ENCODE results near the gene RSKR. TPM values are rescaled to one million over a fixed set of nuclear protein-coding genes. Genes with fewer than 3 reads are reported as not detected.
A peak's percentile ranks its signal among the peaks of the same experiment; 100 is the strongest.

Gene RSKR
- total and polyA plus RNA-seq, 2 of the 4 experiments (the other 2 are of a cell fraction) = 2.2 to 6.8 TPM

DNA sequence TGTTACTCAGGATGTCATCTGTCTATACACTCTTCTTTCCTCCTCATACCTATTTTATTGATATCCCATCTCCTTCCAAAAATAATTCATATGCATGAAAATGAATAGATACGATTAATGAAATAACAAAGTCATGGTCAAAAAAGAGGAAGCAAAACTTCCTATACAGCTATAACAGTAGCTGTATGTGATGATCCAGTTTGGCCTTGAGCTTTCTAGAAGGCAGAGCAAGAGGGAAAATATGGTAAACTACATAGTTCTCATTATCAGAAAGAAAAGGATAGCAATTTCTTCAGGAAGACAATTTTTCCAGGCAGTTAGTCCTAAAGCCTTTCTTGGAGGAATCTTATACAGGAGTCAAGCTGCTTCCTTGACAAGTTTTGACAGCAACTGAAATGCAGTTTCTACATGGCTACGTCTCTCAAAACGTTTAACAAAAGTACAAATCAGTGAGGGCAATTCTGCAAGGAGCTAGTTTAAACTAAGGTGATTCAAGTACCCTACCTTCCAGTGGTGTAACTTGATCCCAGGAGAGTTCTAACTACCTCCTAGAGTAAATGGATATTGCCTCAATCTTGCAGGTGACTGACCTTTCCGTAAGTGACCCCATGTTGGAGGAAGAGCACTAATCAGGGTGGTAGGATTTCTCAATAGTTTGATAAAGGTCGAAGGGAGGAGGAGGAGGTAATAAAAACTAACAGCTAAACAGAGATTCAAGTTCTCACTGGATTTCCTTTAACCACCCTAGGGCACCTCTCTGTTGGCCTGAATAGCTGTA lies 16.2 kb downstream of the RSKR start:
- Histone ChIP-seq H2AFZ (replicated peaks; ENCODE audit: low read length, poor library complexity) (no peak overlapping the region), H3K23ac (ENCODE audit: low read depth, low read length) (peak overlapping the region; percentile 54), H3K27me3 (ENCODE audit: control insufficient read depth, insufficient read depth, low read length) (no peaks in the 10 kb centered on the region), H3K9me1 (ENCODE audit: insufficient read depth, low read length) (no peaks in the 10 kb centered on the region), H3K4me1 (ENCODE audit: control insufficient read depth, insufficient read depth, low read length) (peaks cover 2% of the 10 kb centered on the region), H3K79me1 (ENCODE audit: low read depth in 1 of 2, low read length in 2 of 2) (peaks cover 16 to 32% of the 10 kb centered on the region in 2 experiments; a peak in 3 of 4 replicates), H4K8ac (ENCODE audit: low read depth in 2 of 2, low read length in 2 of 2) (peak overlapping the region in 1 of 2 experiments; percentile 20; a peak in 2 of 4 replicates), H3K14ac (replicated peaks; ENCODE audit: low read depth, low read length) (peak overlapping the region; percentile 73), H2AK9ac (replicated peaks; ENCODE audit: low read depth, low read length, poor library complexity) (no peak overlapping the region), H3K4ac (ENCODE audit: low read depth, low read length) (no peak overlapping the region; the same call in 1 of the 2 replicates), H2AK5ac (ENCODE audit: low read depth, low read length) (no peak overlapping the region), H2BK20ac (ENCODE audit: low read depth, low read length) (no peak overlapping the region), H3K9me3 (ENCODE audit: control insufficient read depth, insufficient read depth, low read length) (no peaks in the 10 kb centered on the region), H3K36me3 (ENCODE audit: control insufficient read depth, insufficient read depth, low read length) (peaks cover 4% of the 10 kb centered on the region), H4K20me1 (ENCODE audit: insufficient read depth, low read length) (peaks cover 3% of the 10 kb centered on the region; the same call in 1 of the 2 replicates), H3K18ac (ENCODE audit: low read depth, low read length) (no peak overlapping the region), H3K27ac (ENCODE audit: insufficient read depth, low read length) (no peak overlapping the region), H4K5ac (ENCODE audit: low read depth, low read length) (no peak overlapping the region), H3K4me2 (ENCODE audit: low read depth, low read length) (peak overlapping the region; percentile 41), H3K56ac (ENCODE audit: extremely low read depth, insufficient read depth, low read length) (no peak overlapping the region), H4K91ac (ENCODE audit: insufficient read depth, low read depth, low read length) (peak overlapping the region; percentile 59; the same call in 1 of the 2 replicates), H2BK15ac (ENCODE audit: low read depth, low read length) (no peak overlapping the region), H2BK5ac (ENCODE audit: low read depth, low read length, poor library complexity, severe bottlenecking) (no peak overlapping the region), H3K4me3 (ENCODE audit: insufficient read depth, low read depth, low read length) (peak overlapping the region; percentile 72; the same call in 1 of the 2 replicates), H3K9ac (ENCODE audit: low read depth, low read length) (peak overlapping the region; percentile 53; the same call in 1 of the 2 replicates), H2BK120ac (ENCODE audit: low read depth, low read length) (no peak overlapping the region)
- no CpG with 5 or more reads among the region's 5 CpGs for whole genome bisulfite sequencing, 2 experiments (ENCODE audit: extremely low coverage in 2 of 2, insufficient read length in 1 of 2)
- TSS peak; percentile 31 for BruUV-seq (replicated peaks)
- ChIA-PET CTCF (interaction anchor here (0.6 to 0.7 kb wide), 2 partner anchors 13 to 304 kb away, joined by 3 read pairs; no protein-coding TSS in a partner anchor), POLR2A (ENCODE audit: unreplicated experiment) (no interaction called here)
- no peak for DNase-seq
- ATAC-seq (ENCODE audit: low read depth) = no peak
- in situ Hi-C loops (cut with MboI; ENCODE audit: low sequenced_read_pairs) = no loop called here
- intact Hi-C loops (cut with micrococcal nuclease) = no loop called here
- TF ChIP-seq, protein P1, sequence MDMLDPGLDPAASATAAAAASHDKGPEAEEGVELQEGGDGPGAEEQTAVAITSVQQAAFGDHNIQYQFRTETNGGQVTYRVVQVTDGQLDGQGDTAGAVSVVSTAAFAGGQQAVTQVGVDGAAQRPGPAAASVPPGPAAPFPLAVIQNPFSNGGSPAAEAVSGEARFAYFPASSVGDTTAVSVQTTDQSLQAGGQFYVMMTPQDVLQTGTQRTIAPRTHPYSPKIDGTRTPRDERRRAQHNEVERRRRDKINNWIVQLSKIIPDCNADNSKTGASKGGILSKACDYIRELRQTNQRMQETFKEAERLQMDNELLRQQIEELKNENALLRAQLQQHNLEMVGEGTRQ (IDR thresholded peaks at IDR 0.05; ENCODE audit: low read depth, low read length) = no peak
- TF ChIP-seq RAD21 (IDR thresholded peaks at IDR 0.05; ENCODE audit: low read length) (no peak), POLR2A (IDR thresholded peaks at IDR 0.05; ENCODE audit: low read depth, low read length) (no peak), CTCF (conservative IDR thresholded peaks at IDR 0.05; ENCODE audit: low read depth, low read length) (no peak), MAZ (IDR thresholded peaks at IDR 0.05; ENCODE audit: borderline replicate concordance, low read depth, low read length) (no peak), CEBPB (IDR thresholded peaks at IDR 0.05; ENCODE audit: low read depth, low read length) (no peak), SMC3 (IDR thresholded peaks at IDR 0.05; ENCODE audit: low read depth, low read length) (no peak), RFX5 (IDR thresholded peaks at IDR 0.05; ENCODE audit: low read depth, low read length) (no peak), MXI1 (IDR thresholded peaks at IDR 0.05; ENCODE audit: borderline replicate concordance, low read depth, low read length) (no peak), CHD1 (IDR thresholded peaks at IDR 0.05; ENCODE audit: low read depth, low read length) (no peak), RCOR1 (IDR thresholded peaks at IDR 0.05; ENCODE audit: insufficient replicate concordance, low read length) (no peak), NFE2L2 (IDR thresholded peaks at IDR 0.05; ENCODE audit: low read depth, low read length) (no peak), FOS (IDR thresholded peaks at IDR 0.05; ENCODE audit: low read depth, low read length) (no peak)
- TF ChIP-seq, protein P2, sequence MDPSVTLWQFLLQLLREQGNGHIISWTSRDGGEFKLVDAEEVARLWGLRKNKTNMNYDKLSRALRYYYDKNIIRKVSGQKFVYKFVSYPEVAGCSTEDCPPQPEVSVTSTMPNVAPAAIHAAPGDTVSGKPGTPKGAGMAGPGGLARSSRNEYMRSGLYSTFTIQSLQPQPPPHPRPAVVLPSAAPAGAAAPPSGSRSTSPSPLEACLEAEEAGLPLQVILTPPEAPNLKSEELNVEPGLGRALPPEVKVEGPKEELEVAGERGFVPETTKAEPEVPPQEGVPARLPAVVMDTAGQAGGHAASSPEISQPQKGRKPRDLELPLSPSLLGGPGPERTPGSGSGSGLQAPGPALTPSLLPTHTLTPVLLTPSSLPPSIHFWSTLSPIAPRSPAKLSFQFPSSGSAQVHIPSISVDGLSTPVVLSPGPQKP (IDR thresholded peaks at IDR 0.05; ENCODE audit: borderline replicate concordance, low read depth, low read length) = no peak
- dilution Hi-C loops (cut with HindIII; ENCODE audit: low sequenced_read_pairs, unreplicated experiment) = no loop called here
